K562 (cell line): ENCODE measurements around the gene NLRX1.

Experiments used
- CTCF ChIP-seq, 3 experiments: IDR thresholded peaks in 2 of 3; conservative IDR thresholded peaks in 1 of 3; 2 replicates each; pipeline ENCODE4 v1.5.1; 2011 to 2012; ENCODE audit warnings: low read length in 3 of 3, mild to moderate bottlenecking in 3 of 3, control low read depth in 2 of 3, improper control_type of control experiment in 1 of 3, inconsistent platforms in 1 of 3, low read depth in 1 of 3, mixed read lengths in 1 of 3, moderate library complexity in 1 of 3; ENCODE audit not compliant: insufficient read depth in 2 of 3
- EP300 ChIP-seq: IDR thresholded peaks from 2 replicates; pipeline ENCODE4 v1.6.1; 2012; ENCODE audit warnings: low read length, improper control_type of control experiment
- NFYB ChIP-seq: IDR thresholded peaks from 2 replicates; pipeline ENCODE4 v1.6.1; 2011; ENCODE audit warnings: mild to moderate bottlenecking, moderate library complexity; ENCODE audit not compliant: insufficient read length; ENCODE audit errors: extremely low read depth
- TCF7L2 ChIP-seq: fragments of 150-350 bp; IDR thresholded peaks from 2 replicates; pipeline ENCODE4 v1.6.1; 2016; ENCODE audit warnings: low read depth, mild to moderate bottlenecking, low read length, moderate library complexity
- ZBED1 ChIP-seq: IDR thresholded peaks from 2 replicates; pipeline ENCODE4 v1.6.1; 2014
- ZKSCAN8 ChIP-seq: fragments of 200-800 bp; sonication (Bioruptor generic); IDR thresholded peaks from 2 replicates; pipeline ENCODE4 v1.6.1; 2016; ENCODE audit warnings: missing genetic modification characterization, missing compliant biosample characterization
- ZNF717 ChIP-seq: fragments of 250-450 bp; sonication (Bioruptor Pico); IDR thresholded peaks from 2 replicates; pipeline ENCODE4 v1.5.0; 2021
- ZNF785 ChIP-seq: fragments of 250-450 bp; sonication (Bioruptor Pico); IDR thresholded peaks from 2 replicates; pipeline ENCODE4 v1.4.0; 2020; ENCODE audit warnings: mild to moderate bottlenecking
- TF ChIP-seq, protein P1 (sequence below): sonication (generic); formaldehyde crosslinking; IDR thresholded peaks from 2 replicates; pipeline ENCODE4 v1.8.1; 2023; ENCODE audit warnings: mild to moderate bottlenecking, missing genetic modification reagents, moderate library complexity
- TF ChIP-seq, protein P2 (sequence below): fragments of 250-450 bp; sonication (Bioruptor Pico); IDR thresholded peaks from 2 replicates; pipeline ENCODE4 v1.5.0; 2020; ENCODE audit warnings: mild to moderate bottlenecking
- TF ChIP-seq, protein P3 (sequence below), 2 experiments: fragments of 450-650 bp; formaldehyde crosslinking in 1 of 2; IDR thresholded peaks; 2 replicates each; pipeline versions ENCODE4 v1.4.0 to v1.6.1; 2014 to 2020; ENCODE audit warnings: mild to moderate bottlenecking in 2 of 2, borderline replicate concordance in 1 of 2, low read depth in 1 of 2

DNA sequence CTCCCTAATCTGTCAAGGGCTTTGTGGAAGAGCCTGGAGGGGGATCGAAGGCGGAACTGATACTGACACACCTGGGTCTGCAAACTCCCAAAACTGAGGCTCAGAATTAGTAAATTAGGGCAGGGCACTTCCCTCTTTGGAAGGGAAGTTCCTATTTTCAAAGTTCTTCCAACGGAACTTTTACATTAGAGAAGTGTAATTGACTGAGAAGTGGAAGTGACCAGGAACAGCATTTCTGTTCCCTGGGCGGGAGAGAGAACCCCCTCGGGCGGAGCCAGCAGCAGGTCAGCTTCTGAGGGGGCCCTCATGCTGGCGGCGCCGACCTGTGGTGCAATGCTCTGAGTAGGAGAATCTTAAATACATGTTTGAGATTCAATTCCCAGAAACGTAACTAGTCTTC is 36.6 kb downstream of the NLRX1 start:
- TF ChIP-seq, protein P1, sequence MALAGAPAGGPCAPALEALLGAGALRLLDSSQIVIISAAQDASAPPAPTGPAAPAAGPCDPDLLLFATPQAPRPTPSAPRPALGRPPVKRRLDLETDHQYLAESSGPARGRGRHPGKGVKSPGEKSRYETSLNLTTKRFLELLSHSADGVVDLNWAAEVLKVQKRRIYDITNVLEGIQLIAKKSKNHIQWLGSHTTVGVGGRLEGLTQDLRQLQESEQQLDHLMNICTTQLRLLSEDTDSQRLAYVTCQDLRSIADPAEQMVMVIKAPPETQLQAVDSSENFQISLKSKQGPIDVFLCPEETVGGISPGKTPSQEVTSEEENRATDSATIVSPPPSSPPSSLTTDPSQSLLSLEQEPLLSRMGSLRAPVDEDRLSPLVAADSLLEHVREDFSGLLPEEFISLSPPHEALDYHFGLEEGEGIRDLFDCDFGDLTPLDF (CRISPR knock-in tag): no peak
- no peak for TF ChIP-seq ZNF785 (CRISPR knock-in tag)
- TF ChIP-seq, protein P2, sequence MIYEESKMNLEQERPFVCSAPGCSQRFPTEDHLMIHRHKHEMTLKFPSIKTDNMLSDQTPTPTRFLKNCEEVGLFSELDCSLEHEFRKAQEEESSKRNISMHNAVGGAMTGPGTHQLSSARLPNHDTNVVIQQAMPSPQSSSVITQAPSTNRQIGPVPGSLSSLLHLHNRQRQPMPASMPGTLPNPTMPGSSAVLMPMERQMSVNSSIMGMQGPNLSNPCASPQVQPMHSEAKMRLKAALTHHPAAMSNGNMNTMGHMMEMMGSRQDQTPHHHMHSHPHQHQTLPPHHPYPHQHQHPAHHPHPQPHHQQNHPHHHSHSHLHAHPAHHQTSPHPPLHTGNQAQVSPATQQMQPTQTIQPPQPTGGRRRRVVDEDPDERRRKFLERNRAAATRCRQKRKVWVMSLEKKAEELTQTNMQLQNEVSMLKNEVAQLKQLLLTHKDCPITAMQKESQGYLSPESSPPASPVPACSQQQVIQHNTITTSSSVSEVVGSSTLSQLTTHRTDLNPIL: no peak
- no peak for TF ChIP-seq ZKSCAN8 (CRISPR knock-in tag)
- no peak for TF ChIP-seq ZNF717 (CRISPR knock-in tag)
- no peak for TF ChIP-seq NFYB
- no peak for TF ChIP-seq CTCF (IDR thresholded peaks at IDR 0.05 in 2 of 3, conservative IDR thresholded peaks at IDR 0.05 in 1 of 3; ENCODE audit: insufficient read depth in 2 of 3, low read depth in 1 of 3, low read length in 3 of 3)
- TF ChIP-seq, protein P3, sequence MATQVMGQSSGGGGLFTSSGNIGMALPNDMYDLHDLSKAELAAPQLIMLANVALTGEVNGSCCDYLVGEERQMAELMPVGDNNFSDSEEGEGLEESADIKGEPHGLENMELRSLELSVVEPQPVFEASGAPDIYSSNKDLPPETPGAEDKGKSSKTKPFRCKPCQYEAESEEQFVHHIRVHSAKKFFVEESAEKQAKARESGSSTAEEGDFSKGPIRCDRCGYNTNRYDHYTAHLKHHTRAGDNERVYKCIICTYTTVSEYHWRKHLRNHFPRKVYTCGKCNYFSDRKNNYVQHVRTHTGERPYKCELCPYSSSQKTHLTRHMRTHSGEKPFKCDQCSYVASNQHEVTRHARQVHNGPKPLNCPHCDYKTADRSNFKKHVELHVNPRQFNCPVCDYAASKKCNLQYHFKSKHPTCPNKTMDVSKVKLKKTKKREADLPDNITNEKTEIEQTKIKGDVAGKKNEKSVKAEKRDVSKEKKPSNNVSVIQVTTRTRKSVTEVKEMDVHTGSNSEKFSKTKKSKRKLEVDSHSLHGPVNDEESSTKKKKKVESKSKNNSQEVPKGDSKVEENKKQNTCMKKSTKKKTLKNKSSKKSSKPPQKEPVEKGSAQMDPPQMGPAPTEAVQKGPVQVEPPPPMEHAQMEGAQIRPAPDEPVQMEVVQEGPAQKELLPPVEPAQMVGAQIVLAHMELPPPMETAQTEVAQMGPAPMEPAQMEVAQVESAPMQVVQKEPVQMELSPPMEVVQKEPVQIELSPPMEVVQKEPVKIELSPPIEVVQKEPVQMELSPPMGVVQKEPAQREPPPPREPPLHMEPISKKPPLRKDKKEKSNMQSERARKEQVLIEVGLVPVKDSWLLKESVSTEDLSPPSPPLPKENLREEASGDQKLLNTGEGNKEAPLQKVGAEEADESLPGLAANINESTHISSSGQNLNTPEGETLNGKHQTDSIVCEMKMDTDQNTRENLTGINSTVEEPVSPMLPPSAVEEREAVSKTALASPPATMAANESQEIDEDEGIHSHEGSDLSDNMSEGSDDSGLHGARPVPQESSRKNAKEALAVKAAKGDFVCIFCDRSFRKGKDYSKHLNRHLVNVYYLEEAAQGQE (IDR thresholded peaks at IDR 0.05; ENCODE audit: borderline replicate concordance): no peak
- TF ChIP-seq, protein P3 (CRISPR knock-in tag; IDR thresholded peaks at IDR 0.05; ENCODE audit: low read depth): no peak
- TF ChIP-seq ZBED1: no peak
- no peak for TF ChIP-seq TCF7L2
- no peak for TF ChIP-seq EP300
